ENCODE data around the gene DPP6. TPM values are rescaled to one million over a fixed set of nuclear protein-coding genes. Genes with fewer than 3 reads are reported as not detected.

DPP6 gene
- total and polyA plus RNA-seq, 2 experiments from 2014 or later, result 0.20 to 0.44 TPM

GRCh38 chr7:154484943-154485342 is 432.7 kb downstream of the DPP6 start:
- no peak overlapping the region for H3K4me3 ChIP-seq
- H3K27ac ChIP-seq, result no peak overlapping the region
- no peaks in the 10 kb centered on the region for H3K27me3 ChIP-seq
- H3K4me2 ChIP-seq, result no peak overlapping the region
- no peak overlapping the region for H2AFZ ChIP-seq
- no peak for DNase-seq (ENCODE audit: low spot score)
- TF ChIP-seq EZH2phosphoT487 (IDR thresholded peaks at IDR 0.05; ENCODE audit: low read depth, severe bottlenecking, unreplicated experiment), result no peak
- TF ChIP-seq EZH2 (IDR thresholded peaks at IDR 0.05; ENCODE audit: borderline replicate concordance), result no peak
- no peak for TF ChIP-seq CTCF (IDR thresholded peaks at IDR 0.05; ENCODE audit: poor library complexity)
- H3K4me1 ChIP-seq (ENCODE audit: insufficient read depth), result no peaks in the 10 kb centered on the region
- H3K36me3 ChIP-seq (replicated peaks; ENCODE audit: insufficient read depth, low read depth), result no peaks in the 10 kb centered on the region
- no peaks in the 10 kb centered on the region for H3K9me2 ChIP-seq (replicated peaks; ENCODE audit: insufficient read depth)
- no peaks in the 10 kb centered on the region for H3K79me2 ChIP-seq
- 69% methylated on average over 4 of the region's 4 CpGs for WGBS (ENCODE audit: low lambda C conversion rate, missing lambda C conversion rate)
- no peaks in the 10 kb centered on the region for H4K20me1 ChIP-seq (ENCODE audit: insufficient read depth, poor library complexity, severe bottlenecking)
- no peaks in the 10 kb centered on the region for H3K9me3 ChIP-seq (ENCODE audit: low read depth)

GRCh38 chr7:154489897-154490296 is 437.7 kb downstream of the DPP6 start:
- 87% methylated on average over 4 of the region's 4 CpGs for WGBS (ENCODE audit: low lambda C conversion rate, missing lambda C conversion rate)

GRCh38 chr7:154493594-154493993 is 441.4 kb downstream of the DPP6 start:
- no peak overlapping the region for H3K4me2 ChIP-seq
- 89% methylated on average over 5 of the region's 5 CpGs for WGBS (ENCODE audit: low lambda C conversion rate, missing lambda C conversion rate)
- no peaks in the 10 kb centered on the region for H3K9me3 ChIP-seq (ENCODE audit: low read depth)
- H3K36me3 ChIP-seq (replicated peaks; ENCODE audit: insufficient read depth, low read depth), result no peaks in the 10 kb centered on the region
- H2AFZ ChIP-seq, result no peak overlapping the region
- H3K9me2 ChIP-seq (replicated peaks; ENCODE audit: insufficient read depth), result no peaks in the 10 kb centered on the region
- no peaks in the 10 kb centered on the region for H4K20me1 ChIP-seq (ENCODE audit: insufficient read depth, poor library complexity, severe bottlenecking)
- TF ChIP-seq CTCF (IDR thresholded peaks at IDR 0.05; ENCODE audit: poor library complexity) (no peak), EZH2 (IDR thresholded peaks at IDR 0.05; ENCODE audit: borderline replicate concordance) (no peak), EZH2phosphoT487 (IDR thresholded peaks at IDR 0.05; ENCODE audit: low read depth, severe bottlenecking, unreplicated experiment) (no peak)
- H3K27me3 ChIP-seq, result no peaks in the 10 kb centered on the region
- H3K79me2 ChIP-seq, result no peaks in the 10 kb centered on the region
- H3K27ac ChIP-seq, result no peak overlapping the region
- H3K4me1 ChIP-seq (ENCODE audit: insufficient read depth), result no peaks in the 10 kb centered on the region
- DNase-seq (ENCODE audit: low spot score), result no peak
- H3K4me3 ChIP-seq, result no peak overlapping the region

More at GRCh38 chr7:154489897-154490296, 437.7 kb downstream of the DPP6 start:
- H2AFZ ChIP-seq, result no peak overlapping the region
- H3K9me2 ChIP-seq (replicated peaks; ENCODE audit: insufficient read depth), result no peaks in the 10 kb centered on the region
- H3K27ac ChIP-seq, result no peak overlapping the region
- TF ChIP-seq EZH2phosphoT487 (IDR thresholded peaks at IDR 0.05; ENCODE audit: low read depth, severe bottlenecking, unreplicated experiment) (no peak), EZH2 (IDR thresholded peaks at IDR 0.05; ENCODE audit: borderline replicate concordance) (no peak), CTCF (IDR thresholded peaks at IDR 0.05; ENCODE audit: poor library complexity) (no peak)
- H3K27me3 ChIP-seq, result no peaks in the 10 kb centered on the region
- H3K36me3 ChIP-seq (replicated peaks; ENCODE audit: insufficient read depth, low read depth), result no peaks in the 10 kb centered on the region
- H4K20me1 ChIP-seq (ENCODE audit: insufficient read depth, poor library complexity, severe bottlenecking), result no peaks in the 10 kb centered on the region
- H3K4me3 ChIP-seq, result no peak overlapping the region
- no peaks in the 10 kb centered on the region for H3K9me3 ChIP-seq (ENCODE audit: low read depth)
- H3K4me2 ChIP-seq, result no peak overlapping the region
- H3K79me2 ChIP-seq, result no peaks in the 10 kb centered on the region
- no peaks in the 10 kb centered on the region for H3K4me1 ChIP-seq (ENCODE audit: insufficient read depth)
- DNase-seq (ENCODE audit: low spot score), result no peak

- H3K79me2 ChIP-seq, result no peaks in the 10 kb centered on the region
- no peak overlapping the region for H2AFZ ChIP-seq
- no peaks in the 10 kb centered on the region for H4K20me1 ChIP-seq (ENCODE audit: insufficient read depth, poor library complexity, severe bottlenecking)
- H3K36me3 ChIP-seq (replicated peaks; ENCODE audit: insufficient read depth, low read depth), result no peaks in the 10 kb centered on the region
- no peaks in the 10 kb centered on the region for H3K4me1 ChIP-seq (ENCODE audit: insufficient read depth)
- H3K27me3 ChIP-seq, result no peaks in the 10 kb centered on the region
- no peak overlapping the region for H3K4me2 ChIP-seq
- no peak overlapping the region for H3K4me3 ChIP-seq
- DNase-seq (ENCODE audit: low spot score), result no peak
- TF ChIP-seq EZH2phosphoT487 (IDR thresholded peaks at IDR 0.05; ENCODE audit: low read depth, severe bottlenecking, unreplicated experiment) (no peak), EZH2 (IDR thresholded peaks at IDR 0.05; ENCODE audit: borderline replicate concordance) (no peak), CTCF (IDR thresholded peaks at IDR 0.05; ENCODE audit: poor library complexity) (no peak)
- H3K9me2 ChIP-seq (replicated peaks; ENCODE audit: insufficient read depth), result no peaks in the 10 kb centered on the region
- H3K27ac ChIP-seq, result no peak overlapping the region
- no peaks in the 10 kb centered on the region for H3K9me3 ChIP-seq (ENCODE audit: low read depth)
- WGBS (ENCODE audit: low lambda C conversion rate, missing lambda C conversion rate), result 36% methylated on average over 4 of the region's 4 CpGs
Observed at GRCh38 chr7:154497751-154498150, 445.6 kb downstream of the DPP6 start.
